Measurements from ENCODE around the gene ASF1A. TPM values are rescaled to one million over a fixed set of nuclear protein-coding genes. Genes with fewer than 3 reads are reported as not detected.

Gene ASF1A
- total RNA-seq, 6 experiments from 2014 or later, result 17.3 to 25.9 (median 21.7) TPM

DNA sequence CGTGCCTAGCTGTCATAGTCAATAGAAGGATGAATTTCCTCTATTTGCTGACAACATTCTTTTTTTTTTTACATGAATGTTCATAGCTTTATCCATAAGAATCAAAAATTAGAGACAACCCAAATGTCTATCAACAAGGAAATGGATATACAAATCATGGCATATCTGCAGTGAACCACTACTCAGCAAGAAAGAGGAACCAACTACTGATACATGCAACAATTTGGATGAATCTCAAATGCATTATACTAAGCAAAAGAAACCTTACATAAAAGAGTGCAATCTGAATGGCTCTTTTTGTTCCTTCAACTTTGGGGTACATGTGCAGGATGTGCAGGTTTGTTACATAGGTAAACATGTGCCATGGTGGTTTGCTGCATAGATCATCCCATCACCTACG is 58.7 kb downstream of the ASF1A start:
- Mint-ChIP-seq H3K4me3 (no peak overlapping the region), H3K27ac (no peak overlapping the region), H3K4me1 (ENCODE audit: low read depth) (no peaks in the 10 kb centered on the region), H3K27me3 (ENCODE audit: insufficient read depth) (no peaks in the 10 kb centered on the region), H3K9me3 (no peaks in the 10 kb centered on the region), H3K36me3 (ENCODE audit: low read depth) (no peaks in the 10 kb centered on the region)
- TF ChIP-seq, protein P1, sequence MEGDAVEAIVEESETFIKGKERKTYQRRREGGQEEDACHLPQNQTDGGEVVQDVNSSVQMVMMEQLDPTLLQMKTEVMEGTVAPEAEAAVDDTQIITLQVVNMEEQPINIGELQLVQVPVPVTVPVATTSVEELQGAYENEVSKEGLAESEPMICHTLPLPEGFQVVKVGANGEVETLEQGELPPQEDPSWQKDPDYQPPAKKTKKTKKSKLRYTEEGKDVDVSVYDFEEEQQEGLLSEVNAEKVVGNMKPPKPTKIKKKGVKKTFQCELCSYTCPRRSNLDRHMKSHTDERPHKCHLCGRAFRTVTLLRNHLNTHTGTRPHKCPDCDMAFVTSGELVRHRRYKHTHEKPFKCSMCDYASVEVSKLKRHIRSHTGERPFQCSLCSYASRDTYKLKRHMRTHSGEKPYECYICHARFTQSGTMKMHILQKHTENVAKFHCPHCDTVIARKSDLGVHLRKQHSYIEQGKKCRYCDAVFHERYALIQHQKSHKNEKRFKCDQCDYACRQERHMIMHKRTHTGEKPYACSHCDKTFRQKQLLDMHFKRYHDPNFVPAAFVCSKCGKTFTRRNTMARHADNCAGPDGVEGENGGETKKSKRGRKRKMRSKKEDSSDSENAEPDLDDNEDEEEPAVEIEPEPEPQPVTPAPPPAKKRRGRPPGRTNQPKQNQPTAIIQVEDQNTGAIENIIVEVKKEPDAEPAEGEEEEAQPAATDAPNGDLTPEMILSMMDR (IDR thresholded peaks at IDR 0.05), result no peak
- no peak for DNase-seq

DNA sequence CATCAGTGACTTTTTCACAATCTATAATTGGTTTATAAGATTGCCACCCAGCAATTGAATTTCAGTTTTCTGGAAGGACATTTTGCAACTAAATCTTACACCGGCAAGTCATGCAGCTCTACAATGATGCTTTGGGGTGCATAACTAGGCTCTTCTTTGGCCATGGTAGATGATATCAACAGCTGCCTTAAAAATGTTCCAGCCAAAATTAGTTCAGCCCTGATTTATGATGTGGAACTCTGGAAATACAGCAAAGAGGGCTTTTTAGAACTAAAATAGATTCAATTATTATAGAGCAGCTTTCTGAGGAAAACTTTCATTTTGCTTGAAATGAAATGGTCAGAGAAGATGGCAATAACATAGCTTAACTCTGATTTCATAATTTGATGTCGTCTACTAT is 59.4 kb downstream of the ASF1A start:
- TF ChIP-seq, protein P1 (IDR thresholded peaks at IDR 0.05), result no peak
- Mint-ChIP-seq H3K27ac (no peak overlapping the region), H3K36me3 (ENCODE audit: low read depth) (no peaks in the 10 kb centered on the region), H3K4me3 (no peak overlapping the region), H3K9me3 (no peaks in the 10 kb centered on the region), H3K4me1 (ENCODE audit: low read depth) (no peaks in the 10 kb centered on the region), H3K27me3 (ENCODE audit: insufficient read depth) (no peaks in the 10 kb centered on the region; the same call in 1 of the 2 replicates)
- no peak for DNase-seq

Other genes starting within 250 kb of the ASF1A start
- gene CEP85L, start 242.6 kb upstream of the ASF1A start, total RNA-seq (2021; fragmentation: NEBNext Ultra II Directional; extraction: Animal tissue kit (Norgen Biotek cat#: 25700)), result 1 to 10 TPM; 6.6 to 8.8 (median 7.6) TPM
- 1 to 10 TPM; 4.6 to 5.7 (median 5.0) TPM for gene MCM9, start 41.0 kb downstream of the ASF1A start, total RNA-seq (2021; fragmentation: NEBNext Ultra II Directional; extraction: Animal tissue kit (Norgen Biotek cat#: 25700))
- not detected for gene FAM184A, start 184.5 kb downstream of the ASF1A start, total RNA-seq (2021; fragmentation: NEBNext Ultra II Directional; extraction: Animal tissue kit (Norgen Biotek cat#: 25700))

Data from HFFc6 (cell line).